Panc1 (cell line): ENCODE measurements around the gene NUP93.

ENCODE experiments used
- POLR2AphosphoS5 ChIP-seq: IDR thresholded peaks from 2 replicates; pipeline ENCODE4 v1.6.1; 2012; ENCODE audit warnings: mild to moderate bottlenecking, low read depth, low read length, moderate library complexity
- SIN3A ChIP-seq: IDR thresholded peaks from 2 replicates; pipeline ENCODE4 v1.6.1; 2012; ENCODE audit warnings: low read depth, mild to moderate bottlenecking, low read length, moderate library complexity, borderline replicate concordance; ENCODE audit not compliant: insufficient read depth
- TCF7L2 ChIP-seq: IDR thresholded peaks from 2 replicates; pipeline ENCODE4 v1.6.1; 2011; ENCODE audit warnings: mild to moderate bottlenecking, low read depth, low read length, inconsistent platforms
- TF ChIP-seq, protein P1 (sequence below): fragments of 450-650 bp; IDR thresholded peaks from 2 replicates; pipeline ENCODE4 v1.5.1; 2017; ENCODE audit warnings: mild to moderate bottlenecking
- TF ChIP-seq, protein P2 (sequence below), 2 experiments: IDR thresholded peaks; 2 replicates each; pipeline ENCODE4 v1.6.1; 2011 to 2012; ENCODE audit warnings: low read depth in 2 of 2, control low read depth in 1 of 2, low read length in 1 of 2, mild to moderate bottlenecking in 1 of 2, moderate library complexity in 1 of 2; ENCODE audit not compliant: insufficient read depth in 1 of 2

DNA sequence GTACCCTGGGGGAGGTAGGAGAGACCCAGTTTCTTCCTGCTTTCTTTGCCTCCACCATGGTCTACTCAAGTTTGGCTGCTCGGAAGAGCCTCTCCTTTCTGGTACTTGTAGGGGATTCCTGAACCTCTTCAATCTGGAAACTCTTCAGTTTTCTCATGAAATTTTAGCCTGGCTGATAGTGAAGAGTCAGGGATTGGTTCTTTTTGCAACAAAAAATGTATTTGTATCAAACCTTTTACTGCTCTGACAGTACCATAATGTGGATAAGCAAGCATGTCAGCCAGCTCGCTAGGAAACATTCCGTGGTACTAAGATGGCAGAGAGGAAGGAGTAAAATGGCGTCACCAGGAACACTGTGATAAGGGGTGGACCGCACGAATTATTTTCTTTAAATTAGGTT, 55.4 kb downstream of the NUP93 start:
- TF ChIP-seq, protein P1, sequence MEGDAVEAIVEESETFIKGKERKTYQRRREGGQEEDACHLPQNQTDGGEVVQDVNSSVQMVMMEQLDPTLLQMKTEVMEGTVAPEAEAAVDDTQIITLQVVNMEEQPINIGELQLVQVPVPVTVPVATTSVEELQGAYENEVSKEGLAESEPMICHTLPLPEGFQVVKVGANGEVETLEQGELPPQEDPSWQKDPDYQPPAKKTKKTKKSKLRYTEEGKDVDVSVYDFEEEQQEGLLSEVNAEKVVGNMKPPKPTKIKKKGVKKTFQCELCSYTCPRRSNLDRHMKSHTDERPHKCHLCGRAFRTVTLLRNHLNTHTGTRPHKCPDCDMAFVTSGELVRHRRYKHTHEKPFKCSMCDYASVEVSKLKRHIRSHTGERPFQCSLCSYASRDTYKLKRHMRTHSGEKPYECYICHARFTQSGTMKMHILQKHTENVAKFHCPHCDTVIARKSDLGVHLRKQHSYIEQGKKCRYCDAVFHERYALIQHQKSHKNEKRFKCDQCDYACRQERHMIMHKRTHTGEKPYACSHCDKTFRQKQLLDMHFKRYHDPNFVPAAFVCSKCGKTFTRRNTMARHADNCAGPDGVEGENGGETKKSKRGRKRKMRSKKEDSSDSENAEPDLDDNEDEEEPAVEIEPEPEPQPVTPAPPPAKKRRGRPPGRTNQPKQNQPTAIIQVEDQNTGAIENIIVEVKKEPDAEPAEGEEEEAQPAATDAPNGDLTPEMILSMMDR, result no peak
- TF ChIP-seq, protein P2, sequence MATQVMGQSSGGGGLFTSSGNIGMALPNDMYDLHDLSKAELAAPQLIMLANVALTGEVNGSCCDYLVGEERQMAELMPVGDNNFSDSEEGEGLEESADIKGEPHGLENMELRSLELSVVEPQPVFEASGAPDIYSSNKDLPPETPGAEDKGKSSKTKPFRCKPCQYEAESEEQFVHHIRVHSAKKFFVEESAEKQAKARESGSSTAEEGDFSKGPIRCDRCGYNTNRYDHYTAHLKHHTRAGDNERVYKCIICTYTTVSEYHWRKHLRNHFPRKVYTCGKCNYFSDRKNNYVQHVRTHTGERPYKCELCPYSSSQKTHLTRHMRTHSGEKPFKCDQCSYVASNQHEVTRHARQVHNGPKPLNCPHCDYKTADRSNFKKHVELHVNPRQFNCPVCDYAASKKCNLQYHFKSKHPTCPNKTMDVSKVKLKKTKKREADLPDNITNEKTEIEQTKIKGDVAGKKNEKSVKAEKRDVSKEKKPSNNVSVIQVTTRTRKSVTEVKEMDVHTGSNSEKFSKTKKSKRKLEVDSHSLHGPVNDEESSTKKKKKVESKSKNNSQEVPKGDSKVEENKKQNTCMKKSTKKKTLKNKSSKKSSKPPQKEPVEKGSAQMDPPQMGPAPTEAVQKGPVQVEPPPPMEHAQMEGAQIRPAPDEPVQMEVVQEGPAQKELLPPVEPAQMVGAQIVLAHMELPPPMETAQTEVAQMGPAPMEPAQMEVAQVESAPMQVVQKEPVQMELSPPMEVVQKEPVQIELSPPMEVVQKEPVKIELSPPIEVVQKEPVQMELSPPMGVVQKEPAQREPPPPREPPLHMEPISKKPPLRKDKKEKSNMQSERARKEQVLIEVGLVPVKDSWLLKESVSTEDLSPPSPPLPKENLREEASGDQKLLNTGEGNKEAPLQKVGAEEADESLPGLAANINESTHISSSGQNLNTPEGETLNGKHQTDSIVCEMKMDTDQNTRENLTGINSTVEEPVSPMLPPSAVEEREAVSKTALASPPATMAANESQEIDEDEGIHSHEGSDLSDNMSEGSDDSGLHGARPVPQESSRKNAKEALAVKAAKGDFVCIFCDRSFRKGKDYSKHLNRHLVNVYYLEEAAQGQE (IDR thresholded peaks at IDR 0.05; ENCODE audit: insufficient read depth in 1 of 2, low read depth in 2 of 2, low read length in 1 of 2), result no peak
- no peak for TF ChIP-seq POLR2AphosphoS5
- TF ChIP-seq SIN3A, result no peak
- no peak for TF ChIP-seq TCF7L2
